ENCODE measurements around the gene QRFP.
"Not testable (repeated sequence)": the region's sequence is repeated elsewhere in the genome, so short reads cannot be mapped to it uniquely, and the experiment has no call there.

Gene QRFP

GRCh38 chr9:130870491-130871381 is 25.9 kb downstream of the QRFP start:
- DNase-seq = no peak

- DNase-seq = peak; percentile 18
Observed at GRCh38 chr9:130869250-130869649, 27.4 kb downstream of the QRFP start.

GRCh38 chr9:130868230-130868629 is 28.4 kb downstream of the QRFP start:
- no peak for DNase-seq

- DNase-seq = no peak
Observed at GRCh38 chr9:130867556-130867955, 29.1 kb downstream of the QRFP start.

GRCh38 chr9:130866474-130866965 is 30.1 kb downstream of the QRFP start:
- peak; percentile 77 for DNase-seq

GRCh38 chr9:130865921-130866320 is 30.7 kb downstream of the QRFP start:
- DNase-seq = no peak

GRCh38 chr9:130864541-130864940 is 32.1 kb downstream of the QRFP start:
- no peak for DNase-seq

GRCh38 chr9:130862747-130863146 is 33.9 kb downstream of the QRFP start:
- DNase-seq = no peak

GRCh38 chr9:130862217-130862616 is 34.4 kb downstream of the QRFP start:
- DNase-seq = no peak

- DNase-seq = no peak
Observed at GRCh38 chr9:130861372-130862180, 35.0 kb downstream of the QRFP start.

GRCh38 chr9:130860458-130861316 is 35.9 kb downstream of the QRFP start:
- no peak for DNase-seq

GRCh38 chr9:130858739-130859705 is 37.6 kb downstream of the QRFP start:
- no peak for DNase-seq

GRCh38 chr9:130857864-130858738 is 38.5 kb downstream of the QRFP start:
- peak; percentile 76 for DNase-seq

- DNase-seq = no peak
Observed at GRCh38 chr9:130856474-130856873, 40.1 kb downstream of the QRFP start.

- DNase-seq = no peak
Observed at GRCh38 chr9:130854835-130855234, 41.8 kb downstream of the QRFP start.

GRCh38 chr9:130854092-130854491 is 42.5 kb downstream of the QRFP start:
- no peak for DNase-seq

- no peak for DNase-seq
Observed at GRCh38 chr9:130852801-130853200, 43.8 kb downstream of the QRFP start.

GRCh38 chr9:130849356-130849755 is 47.3 kb downstream of the QRFP start:
- DNase-seq = no peak

GRCh38 chr9:130848514-130848913 is 48.1 kb downstream of the QRFP start:
- not testable (repeated sequence) for DNase-seq

Data from NCI-H226 (cell line).